Thyroid gland (tissue), 4 donors: ENCODE data around the gene FIBCD1. TPM values are rescaled to one million over a fixed set of nuclear protein-coding genes. Genes with fewer than 3 reads are reported as not detected.

Source experiments
- DNase-seq, 2 donors: peaks; one replicate each; pipeline ENCODE4 v3.0.0-alpha.2; 2019
- H3K27ac ChIP-seq, 3 donors: fragments of 200-600 bp; sonication (generic); 1 replicate in 2 of 3; 2 replicates in 1 of 3; pipeline ENCODE4 v1.5.1; 2016 to 2019; ENCODE audit warnings: mild to moderate bottlenecking in 1 of 3, moderate library complexity in 1 of 3
- H3K27me3 ChIP-seq: fragments of 200-600 bp; sonication (generic); one replicate; pipeline ENCODE4 v1.5.1; 2019
- H3K36me3 ChIP-seq, 2 donors: fragments of 200-600 bp; sonication (generic); one replicate each; pipeline ENCODE4 v1.5.1; 2016 to 2019
- H3K4me1 ChIP-seq, 2 donors: fragments of 200-600 bp; sonication (generic); one replicate each; pipeline ENCODE4 v1.5.1; 2017 to 2019
- H3K4me3 ChIP-seq, 3 donors: fragments of 200-600 bp; sonication (generic); replicated peaks in 1 of 3; 1 replicate in 2 of 3; 2 replicates in 1 of 3; pipeline ENCODE4 v1.5.1; 2016; ENCODE audit warnings: mild to moderate bottlenecking in 1 of 3
- H3K9me3 ChIP-seq: fragments of 200-600 bp; sonication (generic); one replicate; pipeline ENCODE4 v1.5.1; 2017
- POLR2A ChIP-seq, 2 donors: fragments of 450-650 bp; IDR thresholded peaks; one replicate each; pipeline ENCODE4 v1.6.1; 2017; ENCODE audit warnings: antibody characterized with exemption in 2 of 2, mild to moderate bottlenecking in 2 of 2, moderate library complexity in 1 of 2
- WGBS, 2 donors: methylation state at CpG; one replicate each; pipeline ENCODE4 v1.1.5; 2017; 5-methylcytosine and 5-hydroxymethylcytosine counted together
- intact Hi-C: fragments of 100-400 bp; cut with DNase I; formaldehyde crosslinking; loops from one replicate; pipeline ENCODE4 v1.15.1; 2023
- total RNA-seq, 4 donors: library from RNA; depleted of rRNA; stranded (reverse); fragments of >200 nt; gene quantifications; one replicate each; pipeline ENCODE4 v1.2.3, GENCODE V29; 2016
- TF ChIP-seq, protein P1 (sequence below), 6 experiments: fragments of 200-600 bp in 3 of 6; fragments of 450-650 bp in 3 of 6; sonication (generic) in 3 of 6; IDR thresholded peaks; one replicate each; pipeline ENCODE4 v1.5.1; 2016 to 2019; ENCODE audit warnings: antibody characterized with exemption in 6 of 6, mild to moderate bottlenecking in 2 of 6, inconsistent platforms in 1 of 6, moderate library complexity in 1 of 6

The FIBCD1 gene
- total RNA-seq, 4 donors from 2014 or later: 0.11 to 0.13 TPM; not detected in 2

DNA sequence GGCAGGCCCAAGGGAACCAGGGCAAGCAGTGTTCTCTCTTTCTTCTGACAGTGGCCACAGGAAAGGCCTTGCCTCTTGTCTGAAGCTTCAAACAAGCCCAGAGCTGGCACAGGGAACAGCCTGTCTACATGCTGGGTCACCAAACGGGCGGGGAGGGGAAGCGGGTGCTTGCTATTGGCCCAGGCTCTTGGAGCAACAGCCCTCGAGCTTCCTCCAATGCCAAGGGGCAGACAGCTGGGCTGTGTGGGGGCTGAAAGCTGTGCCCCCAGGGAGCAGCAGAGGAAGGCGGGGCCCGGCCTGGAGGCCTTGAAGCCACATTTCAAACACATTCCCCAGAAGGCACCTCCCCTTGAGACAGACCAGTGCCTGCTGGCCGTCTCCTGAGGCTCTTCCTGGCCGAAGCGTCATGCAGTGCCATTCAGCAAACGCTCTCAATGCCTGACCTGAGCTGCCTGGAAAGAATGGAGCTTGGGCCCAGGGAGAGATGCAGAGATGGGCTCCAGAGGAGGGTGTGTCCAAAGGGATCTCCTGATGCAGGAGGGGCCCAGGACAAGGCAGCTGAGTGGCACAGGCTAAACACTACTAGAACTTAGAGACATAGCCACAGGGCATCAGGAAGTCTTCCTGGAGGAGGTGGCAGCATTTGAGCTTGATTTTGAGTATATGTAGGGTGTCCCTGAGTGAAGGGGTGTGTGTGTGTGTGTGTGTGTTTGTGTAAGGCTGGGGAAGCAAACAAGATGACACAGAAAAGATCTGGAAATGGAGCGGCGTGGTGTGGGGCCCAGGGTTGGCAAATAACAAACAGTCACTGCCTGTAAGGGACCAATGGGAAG is 2.5 kb downstream of the FIBCD1 start:
- no peaks in the 10 kb centered on the region for H3K9me3 ChIP-seq
- 48 to 60% methylated on average over 6 to 12 of the region's 12 CpGs for WGBS, 2 donors
- H3K27me3 ChIP-seq: peaks cover 9% of the 10 kb centered on the region
- DNase-seq: peak; percentile 16 to 22
- peaks cover 9 to 28% of the 10 kb centered on the region in 2 donors for H3K4me1 ChIP-seq
- intact Hi-C loops: loop anchor here (5.0 kb wide), 1 partner anchor 169 kb away; no protein-coding TSS in a partner anchor
- no peak overlapping the region for H3K27ac ChIP-seq
- TF ChIP-seq POLR2A (IDR thresholded peaks at IDR 0.05): no peak
- TF ChIP-seq, protein P1, sequence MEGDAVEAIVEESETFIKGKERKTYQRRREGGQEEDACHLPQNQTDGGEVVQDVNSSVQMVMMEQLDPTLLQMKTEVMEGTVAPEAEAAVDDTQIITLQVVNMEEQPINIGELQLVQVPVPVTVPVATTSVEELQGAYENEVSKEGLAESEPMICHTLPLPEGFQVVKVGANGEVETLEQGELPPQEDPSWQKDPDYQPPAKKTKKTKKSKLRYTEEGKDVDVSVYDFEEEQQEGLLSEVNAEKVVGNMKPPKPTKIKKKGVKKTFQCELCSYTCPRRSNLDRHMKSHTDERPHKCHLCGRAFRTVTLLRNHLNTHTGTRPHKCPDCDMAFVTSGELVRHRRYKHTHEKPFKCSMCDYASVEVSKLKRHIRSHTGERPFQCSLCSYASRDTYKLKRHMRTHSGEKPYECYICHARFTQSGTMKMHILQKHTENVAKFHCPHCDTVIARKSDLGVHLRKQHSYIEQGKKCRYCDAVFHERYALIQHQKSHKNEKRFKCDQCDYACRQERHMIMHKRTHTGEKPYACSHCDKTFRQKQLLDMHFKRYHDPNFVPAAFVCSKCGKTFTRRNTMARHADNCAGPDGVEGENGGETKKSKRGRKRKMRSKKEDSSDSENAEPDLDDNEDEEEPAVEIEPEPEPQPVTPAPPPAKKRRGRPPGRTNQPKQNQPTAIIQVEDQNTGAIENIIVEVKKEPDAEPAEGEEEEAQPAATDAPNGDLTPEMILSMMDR (IDR thresholded peaks at IDR 0.05): no peak
- no peaks in the 10 kb centered on the region for H3K36me3 ChIP-seq
- no peak overlapping the region for H3K4me3 ChIP-seq

GRCh38 chr9:130935648-130936271 is 3.3 kb downstream of the FIBCD1 start:
- peaks cover 9 to 26% of the 10 kb centered on the region in 2 donors for H3K4me1 ChIP-seq
- H3K27ac ChIP-seq: no peak overlapping the region
- H3K4me3 ChIP-seq: no peak overlapping the region
- no peaks in the 10 kb centered on the region for H3K9me3 ChIP-seq
- intact Hi-C loops: loop anchor here (5.0 kb wide), 1 partner anchor 168 kb away; no protein-coding TSS in a partner anchor
- TF ChIP-seq, protein P1 (IDR thresholded peaks at IDR 0.05): no peak
- TF ChIP-seq POLR2A (IDR thresholded peaks at IDR 0.05): no peak
- no peak for DNase-seq
- H3K36me3 ChIP-seq: no peaks in the 10 kb centered on the region
- H3K27me3 ChIP-seq: peaks cover 9% of the 10 kb centered on the region
- WGBS, 2 donors: 80 to 86% methylated on average over 12 to 13 of the region's 13 CpGs

DNA sequence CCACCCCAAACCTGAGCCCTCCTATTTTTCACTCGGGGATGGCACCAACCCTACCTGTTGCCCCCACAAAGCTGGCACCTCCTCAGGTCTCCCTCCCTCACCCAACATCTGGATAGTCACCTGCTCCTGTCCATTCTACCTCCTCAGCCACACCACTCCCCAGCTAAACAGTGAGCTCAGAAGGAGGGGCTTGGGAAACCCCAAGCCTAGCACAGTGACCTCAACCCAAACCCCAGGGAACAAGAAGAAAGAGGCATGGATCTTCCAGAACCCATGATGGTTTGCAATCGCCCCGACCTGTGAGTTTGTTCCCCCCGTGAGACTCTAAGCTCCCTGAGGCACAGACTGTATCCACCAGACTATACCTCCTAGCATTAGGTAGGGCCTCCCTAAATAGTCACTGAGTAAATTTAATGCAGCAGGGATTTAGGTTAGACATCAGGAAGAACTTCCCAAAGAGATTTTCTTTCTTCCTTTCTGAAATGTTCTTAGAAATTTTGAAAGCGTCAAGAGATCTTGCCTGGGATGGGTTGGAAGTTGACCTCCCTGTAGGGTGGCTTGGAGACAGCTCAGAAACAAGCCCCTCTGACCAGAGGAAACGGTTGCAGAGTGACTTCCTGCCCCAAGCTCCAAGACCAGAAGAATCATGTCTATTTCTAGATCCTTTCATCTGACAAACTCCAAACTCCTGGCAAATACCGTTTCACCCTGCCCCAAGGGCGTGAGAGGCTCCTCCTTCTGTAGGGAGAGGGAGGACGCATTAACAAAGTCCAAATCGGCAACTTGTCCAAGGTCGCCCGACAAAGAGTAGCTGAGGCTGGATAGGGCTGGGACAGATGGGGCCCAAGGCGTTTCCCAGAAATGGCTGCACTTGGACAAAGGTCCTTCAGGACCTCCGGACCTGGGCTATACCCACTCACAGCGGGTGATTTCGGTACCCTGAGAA is 4.1 kb downstream of the FIBCD1 start:
- TF ChIP-seq, protein P1 (IDR thresholded peaks at IDR 0.05): no peak
- TF ChIP-seq POLR2A (IDR thresholded peaks at IDR 0.05): no peak
- peaks cover 9 to 19% of the 10 kb centered on the region in 2 donors for H3K4me1 ChIP-seq
- no peak overlapping the region for H3K4me3 ChIP-seq
- no peaks in the 10 kb centered on the region for H3K36me3 ChIP-seq
- intact Hi-C loops: loop anchor here (5.0 kb wide), 1 partner anchor 168 kb away; no protein-coding TSS in a partner anchor
- H3K27ac ChIP-seq: no peak overlapping the region
- no peak for DNase-seq
- H3K9me3 ChIP-seq: no peaks in the 10 kb centered on the region
- peaks cover 9% of the 10 kb centered on the region for H3K27me3 ChIP-seq
- WGBS, 2 donors: 65 to 74% methylated on average over 16 of the region's 16 CpGs

DNA sequence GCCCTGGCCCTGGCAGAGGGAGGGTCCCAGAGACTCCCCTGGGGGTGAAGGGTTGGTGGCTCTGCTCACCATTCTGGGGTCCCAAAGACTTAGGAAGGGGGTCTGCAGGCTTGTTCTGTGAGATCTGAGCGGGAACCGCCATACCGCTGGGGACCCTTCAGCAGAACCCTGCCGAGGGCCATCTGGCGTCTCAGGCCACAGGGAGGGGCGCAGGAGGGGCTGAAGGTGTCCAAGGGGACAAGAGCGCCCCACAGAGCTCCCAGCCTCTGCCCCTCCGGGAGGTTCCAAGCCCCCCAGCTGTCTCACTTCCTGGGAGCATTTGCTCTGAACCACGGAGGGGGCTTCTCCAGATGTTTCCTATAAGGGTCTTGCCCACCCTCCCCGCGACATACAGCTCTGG is 4.8 kb downstream of the FIBCD1 start:
- Histone ChIP-seq H3K36me3 (no peaks in the 10 kb centered on the region), H3K4me3 (no peak overlapping the region), H3K27ac (no peak overlapping the region), H3K4me1 (peaks cover 8 to 11% of the 10 kb centered on the region in 2 donors), H3K27me3 (peaks cover 9% of the 10 kb centered on the region), H3K9me3 (no peaks in the 10 kb centered on the region)
- WGBS, 2 donors: 76 to 80% methylated on average over 8 to 11 of the region's 11 CpGs
- TF ChIP-seq, protein P1 (IDR thresholded peaks at IDR 0.05): no peak
- no peak for TF ChIP-seq POLR2A (IDR thresholded peaks at IDR 0.05)
- no peak for DNase-seq
- intact Hi-C loops: no loop called here
